ENCODE measurements around the gene HMBS.
"Not testable (repeated sequence)": the region's sequence is repeated elsewhere in the genome, so short reads cannot be mapped to it uniquely, and the experiment has no call there.

HMBS gene

GRCh38 chr11:119084663-119085436 lies at the start of gene HMBS:
Gene HMBS (plus strand): TSS chr11:119084881. CDS start chr11:119085034, 153 bp downstream.
- ATAC-seq (replicated peaks; ENCODE audit: extremely low read depth, poor library complexity, severe bottlenecking), result peak; percentile 95
- Mint-ChIP-seq H3K4me1 (peaks cover 16% of the 10 kb centered on the region), H3K4me3 (peak within 1 kb of the TSS; percentile 86), H3K36me3 (ENCODE audit: insufficient read depth) (peaks cover 23% of the 10 kb centered on the region), H3K27ac (ENCODE audit: low read depth) (peak within 1 kb of the TSS; percentile 86), H3K9me3 (no peaks in the 10 kb centered on the region), H3K27me3 (no peaks in the 10 kb centered on the region)
- peak; percentile 86 for DNase-seq (ENCODE audit: low spot score in 2 of 2)

DNA sequence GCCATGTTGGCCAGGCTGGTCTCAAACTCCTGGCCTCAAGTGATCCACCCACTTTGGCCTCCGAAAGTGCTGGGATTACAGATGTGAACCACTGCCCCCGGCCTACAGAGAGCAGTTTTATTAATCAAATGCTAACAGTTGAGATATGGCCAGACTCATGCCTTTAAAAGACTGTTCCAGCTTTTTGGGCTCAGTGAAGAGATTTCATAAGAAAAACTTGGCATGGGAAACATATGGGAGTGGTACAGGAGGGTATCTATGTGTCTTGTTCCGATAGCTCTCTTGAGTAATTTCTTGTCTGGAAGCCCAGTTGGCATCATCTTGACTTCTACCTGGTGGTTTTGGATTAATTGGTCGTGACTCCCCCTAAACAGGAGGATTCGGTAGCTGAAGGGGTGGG lies 45.8 kb upstream of the HMBS start:
- no peaks in the 10 kb centered on the region for H3K9me3 Mint-ChIP-seq
- no peak for ATAC-seq (replicated peaks; ENCODE audit: extremely low read depth, poor library complexity, severe bottlenecking)

DNA sequence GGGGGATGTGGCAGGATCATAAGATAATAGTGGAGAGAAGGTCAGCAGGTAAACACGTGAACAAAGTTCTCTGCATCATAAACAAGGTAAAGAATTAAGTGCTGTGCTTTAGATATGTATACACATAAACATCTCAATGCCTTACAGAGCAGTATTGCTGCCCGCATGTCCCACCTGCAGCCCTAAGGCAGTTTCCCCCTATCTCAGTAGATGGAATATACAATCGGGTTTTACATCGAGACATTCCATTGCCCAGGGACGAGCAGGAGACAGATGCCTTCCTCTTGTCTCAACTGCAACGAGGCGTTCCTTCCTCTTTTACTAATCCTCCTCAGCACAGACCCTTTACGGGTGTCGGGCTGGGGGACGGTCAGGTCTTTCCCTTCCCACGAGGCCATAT lies 45.2 kb upstream of the HMBS start:
- not testable (repeated sequence) for H3K4me3 Mint-ChIP-seq; H3K9me3 Mint-ChIP-seq; ATAC-seq (replicated peaks; ENCODE audit: extremely low read depth, poor library complexity, severe bottlenecking); H3K36me3 Mint-ChIP-seq (ENCODE audit: insufficient read depth); H3K4me1 Mint-ChIP-seq; H3K27me3 Mint-ChIP-seq; DNase-seq (ENCODE audit: low spot score in 2 of 2); H3K27ac Mint-ChIP-seq (ENCODE audit: low read depth)

More for the DNA sequence above, 45.8 kb upstream of the HMBS start:
- H3K27me3 Mint-ChIP-seq, result no peaks in the 10 kb centered on the region
- no peak overlapping the region for H3K4me3 Mint-ChIP-seq
- no peaks in the 10 kb centered on the region for H3K36me3 Mint-ChIP-seq (ENCODE audit: insufficient read depth)
- H3K4me1 Mint-ChIP-seq, result no peaks in the 10 kb centered on the region
- H3K27ac Mint-ChIP-seq (ENCODE audit: low read depth), result no peak overlapping the region
- DNase-seq (ENCODE audit: low spot score in 2 of 2), result no peak

DNA sequence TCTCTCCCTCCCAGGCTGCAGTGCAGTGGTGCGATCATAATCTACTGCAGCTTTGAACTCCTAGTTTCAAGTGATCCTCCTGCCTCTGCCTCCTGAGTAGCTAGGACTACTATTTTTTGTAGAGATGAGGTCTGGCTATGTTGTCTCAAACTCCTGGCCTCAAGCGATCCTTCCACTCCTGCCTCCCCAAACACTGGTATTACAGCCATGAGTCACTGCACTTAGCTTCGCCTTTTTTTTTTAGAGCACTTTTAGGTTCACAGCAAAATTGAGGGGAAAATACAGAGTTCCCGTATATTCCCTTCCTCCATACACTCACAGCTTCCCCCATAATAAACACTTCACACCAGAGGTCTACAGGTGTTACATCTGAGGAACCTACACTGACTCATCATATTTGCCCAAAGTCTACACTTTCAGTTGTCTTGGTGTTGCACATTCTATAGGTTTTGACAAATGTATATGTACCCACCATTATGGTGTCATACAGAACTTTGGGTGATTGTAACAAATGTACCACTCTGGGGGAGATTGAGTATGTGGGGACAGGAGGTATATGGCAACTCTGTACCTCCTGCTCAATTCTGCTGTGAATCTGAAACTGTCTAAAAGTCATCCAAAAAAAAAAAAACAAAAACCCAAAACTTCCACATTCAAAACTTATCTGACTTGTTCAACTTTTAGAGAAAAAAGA lies 42.7 kb upstream of the HMBS start:
- ATAC-seq (replicated peaks; ENCODE audit: extremely low read depth, poor library complexity, severe bottlenecking), result no peak
- H3K27me3 Mint-ChIP-seq, result no peaks in the 10 kb centered on the region
- H3K4me1 Mint-ChIP-seq, result no peaks in the 10 kb centered on the region
- no peak overlapping the region for H3K27ac Mint-ChIP-seq (ENCODE audit: low read depth)
- H3K36me3 Mint-ChIP-seq (ENCODE audit: insufficient read depth), result peaks cover 16% of the 10 kb centered on the region
- no peak for DNase-seq (ENCODE audit: low spot score in 2 of 2)
- H3K4me3 Mint-ChIP-seq, result no peak overlapping the region
- H3K9me3 Mint-ChIP-seq, result no peaks in the 10 kb centered on the region

DNA sequence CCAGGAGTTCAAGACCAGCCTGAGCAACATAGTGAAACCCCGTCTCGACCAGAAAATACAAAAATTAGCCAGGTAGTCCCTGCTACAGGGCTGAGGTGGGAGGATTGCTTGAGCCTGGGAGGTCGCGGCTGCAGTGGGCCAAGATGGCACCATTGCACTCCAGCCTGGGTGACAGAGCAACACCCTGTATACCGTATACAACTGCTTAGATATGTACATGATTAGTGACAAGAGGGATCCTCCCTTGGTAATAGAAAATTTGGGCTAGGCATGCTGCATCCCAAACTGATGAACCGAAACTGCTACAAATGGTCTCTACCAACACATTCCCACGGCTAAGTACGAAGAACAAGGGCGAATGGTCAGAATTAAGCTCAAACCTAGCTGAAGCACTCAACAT lies 41.8 kb upstream of the HMBS start:
- no peak overlapping the region for H3K4me3 Mint-ChIP-seq
- ATAC-seq (replicated peaks; ENCODE audit: extremely low read depth, poor library complexity, severe bottlenecking) (no peak), DNase-seq (ENCODE audit: low spot score in 2 of 2) (no peak)

GRCh38 chr11:119044708-119045107 lies 40.0 kb upstream of the HMBS start:
- no peak for ATAC-seq (replicated peaks; ENCODE audit: extremely low read depth, poor library complexity, severe bottlenecking)
- H3K27ac Mint-ChIP-seq (ENCODE audit: low read depth), result no peak overlapping the region
- H3K27me3 Mint-ChIP-seq, result no peaks in the 10 kb centered on the region
- H3K36me3 Mint-ChIP-seq (ENCODE audit: insufficient read depth), result peaks cover 33% of the 10 kb centered on the region
- DNase-seq (ENCODE audit: low spot score in 2 of 2), result no peak
- no peak overlapping the region for H3K4me3 Mint-ChIP-seq
- peaks cover 7% of the 10 kb centered on the region for H3K4me1 Mint-ChIP-seq
- no peaks in the 10 kb centered on the region for H3K9me3 Mint-ChIP-seq

More for the DNA sequence above, 41.8 kb upstream of the HMBS start:
- Mint-ChIP-seq H3K9me3 (no peaks in the 10 kb centered on the region), H3K4me1 (no peaks in the 10 kb centered on the region), H3K36me3 (ENCODE audit: insufficient read depth) (peaks cover 22% of the 10 kb centered on the region), H3K27ac (ENCODE audit: low read depth) (no peak overlapping the region), H3K27me3 (no peaks in the 10 kb centered on the region)

- H3K27ac Mint-ChIP-seq (ENCODE audit: low read depth), result no peak overlapping the region
- peaks cover 41% of the 10 kb centered on the region for H3K36me3 Mint-ChIP-seq (ENCODE audit: insufficient read depth)
- ATAC-seq (replicated peaks; ENCODE audit: extremely low read depth, poor library complexity, severe bottlenecking), result no peak
- no peak overlapping the region for H3K4me3 Mint-ChIP-seq
- H3K4me1 Mint-ChIP-seq, result peaks cover 7% of the 10 kb centered on the region
- H3K27me3 Mint-ChIP-seq, result no peaks in the 10 kb centered on the region
- DNase-seq (ENCODE audit: low spot score in 2 of 2), result no peak
- H3K9me3 Mint-ChIP-seq, result no peaks in the 10 kb centered on the region
Observed at GRCh38 chr11:119046489-119046888, 38.2 kb upstream of the HMBS start.

DNA sequence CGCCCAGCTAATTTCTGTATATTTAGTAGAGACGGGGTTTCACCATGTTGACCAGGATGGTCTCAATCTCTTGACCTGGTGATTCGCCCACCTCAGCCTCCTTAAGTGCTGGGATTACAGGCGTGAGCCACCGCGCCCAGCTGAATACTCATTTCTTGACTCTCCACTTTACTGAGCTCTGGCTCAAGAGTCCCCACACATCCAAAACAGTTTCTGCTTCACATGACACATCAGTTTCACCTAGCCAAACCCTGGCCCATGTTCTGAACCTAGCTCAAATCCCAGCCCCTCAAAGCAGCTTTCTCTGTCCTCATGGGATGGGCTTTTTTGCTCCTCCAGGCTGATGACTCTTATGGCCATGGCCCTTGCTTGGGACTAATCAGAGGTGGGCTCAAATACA lies 37.5 kb upstream of the HMBS start:
- no peak overlapping the region for H3K27ac Mint-ChIP-seq (ENCODE audit: low read depth)
- peaks cover 45% of the 10 kb centered on the region for H3K36me3 Mint-ChIP-seq (ENCODE audit: insufficient read depth)
- DNase-seq (ENCODE audit: low spot score in 2 of 2) (no peak), ATAC-seq (replicated peaks; ENCODE audit: extremely low read depth, poor library complexity, severe bottlenecking) (no peak)
- H3K27me3 Mint-ChIP-seq, result no peaks in the 10 kb centered on the region
- no peak overlapping the region for H3K4me3 Mint-ChIP-seq
- H3K9me3 Mint-ChIP-seq, result no peaks in the 10 kb centered on the region
- H3K4me1 Mint-ChIP-seq, result peaks cover 11% of the 10 kb centered on the region

GRCh38 chr11:119048644-119049043 lies 36.0 kb upstream of the HMBS start:
- H3K27me3 Mint-ChIP-seq, result no peaks in the 10 kb centered on the region

DNA sequence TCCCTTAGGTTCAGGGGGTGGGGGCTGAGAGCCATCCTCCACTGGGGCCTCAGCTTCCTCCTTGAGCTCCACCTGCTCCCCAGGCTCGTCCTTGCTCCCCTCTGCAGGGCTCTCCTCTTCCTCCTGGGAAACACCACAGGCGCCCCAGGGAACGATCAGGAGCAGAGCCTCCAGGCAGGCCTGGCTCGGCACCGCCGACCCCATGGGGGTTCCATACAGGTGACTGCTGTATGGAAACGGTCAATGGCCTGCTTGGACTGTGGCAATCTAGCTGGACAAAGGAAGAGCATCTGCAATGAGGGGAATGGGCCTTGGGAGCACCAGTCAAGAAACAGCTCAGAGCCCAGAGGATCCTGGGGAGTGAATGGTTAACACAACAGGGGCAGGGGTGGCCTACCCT lies 35.6 kb upstream of the HMBS start:
- Mint-ChIP-seq H3K9me3 (no peaks in the 10 kb centered on the region), H3K36me3 (ENCODE audit: insufficient read depth) (peaks cover 64% of the 10 kb centered on the region), H3K27ac (ENCODE audit: low read depth) (no peak overlapping the region), H3K27me3 (no peaks in the 10 kb centered on the region), H3K4me1 (peaks cover 24% of the 10 kb centered on the region), H3K4me3 (no peak overlapping the region)
- no peak for ATAC-seq (replicated peaks; ENCODE audit: extremely low read depth, poor library complexity, severe bottlenecking)
- no peak for DNase-seq (ENCODE audit: low spot score in 2 of 2)

More at GRCh38 chr11:119048644-119049043, 36.0 kb upstream of the HMBS start:
- Mint-ChIP-seq H3K36me3 (ENCODE audit: insufficient read depth) (peaks cover 59% of the 10 kb centered on the region), H3K27ac (ENCODE audit: low read depth) (no peak overlapping the region), H3K9me3 (no peaks in the 10 kb centered on the region), H3K4me3 (no peak overlapping the region), H3K4me1 (peaks cover 23% of the 10 kb centered on the region)
- DNase-seq (ENCODE audit: low spot score in 2 of 2) (no peak), ATAC-seq (replicated peaks; ENCODE audit: extremely low read depth, poor library complexity, severe bottlenecking) (no peak)

- ATAC-seq (replicated peaks; ENCODE audit: extremely low read depth, poor library complexity, severe bottlenecking) (no peak), DNase-seq (ENCODE audit: low spot score in 2 of 2) (no peak)
- H3K4me3 Mint-ChIP-seq, result no peak overlapping the region
- H3K36me3 Mint-ChIP-seq (ENCODE audit: insufficient read depth), result peaks cover 63% of the 10 kb centered on the region
- no peaks in the 10 kb centered on the region for H3K27me3 Mint-ChIP-seq
- peak overlapping the region; percentile 9 for H3K27ac Mint-ChIP-seq (ENCODE audit: low read depth)
- H3K9me3 Mint-ChIP-seq, result no peaks in the 10 kb centered on the region
- H3K4me1 Mint-ChIP-seq, result peaks cover 43% of the 10 kb centered on the region
Observed at GRCh38 chr11:119051440-119052162, 33.1 kb upstream of the HMBS start.

GRCh38 chr11:119052163-119052814 lies 32.4 kb upstream of the HMBS start:
- DNase-seq (ENCODE audit: low spot score in 2 of 2) (no peak), ATAC-seq (replicated peaks; ENCODE audit: extremely low read depth, poor library complexity, severe bottlenecking) (no peak)
- Mint-ChIP-seq H3K36me3 (ENCODE audit: insufficient read depth) (peaks cover 58% of the 10 kb centered on the region), H3K27me3 (no peaks in the 10 kb centered on the region), H3K4me1 (peaks cover 49% of the 10 kb centered on the region), H3K9me3 (no peaks in the 10 kb centered on the region), H3K27ac (ENCODE audit: low read depth) (peak overlapping the region; percentile 9), H3K4me3 (no peak overlapping the region)
